Urinary bladder (tissue), 4 donors: ENCODE data around the gene FOXB2. TPM values are rescaled to one million over a fixed set of nuclear protein-coding genes. Genes with fewer than 3 reads are reported as not detected.
A peak's percentile ranks its signal among the peaks of the same experiment; 100 is the strongest.
"Not testable (repeated sequence)": the region's sequence is repeated elsewhere in the genome, so short reads cannot be mapped to it uniquely, and the experiment has no call there.

ENCODE experiments used
- DNase-seq: peaks from one replicate; pipeline ENCODE4 v3.0.0-alpha.2; 2015; ENCODE audit errors: extremely low spot score
- H3K27ac ChIP-seq: one replicate; pipeline ENCODE4 v1.5.1; 2013; ENCODE audit warnings: low read depth, mild to moderate bottlenecking, moderate library complexity
- H3K36me3 ChIP-seq: one replicate; pipeline ENCODE4 v1.6.1; 2013; ENCODE audit warnings: mild to moderate bottlenecking, moderate library complexity; ENCODE audit not compliant: insufficient read depth
- H3K4me1 ChIP-seq: one replicate; pipeline ENCODE4 v1.6.1; 2013; ENCODE audit warnings: mild to moderate bottlenecking, moderate library complexity; ENCODE audit not compliant: insufficient read depth
- H3K4me3 ChIP-seq: one replicate; pipeline ENCODE4 v1.5.1; 2013; ENCODE audit warnings: low read depth, low read length
- WGBS: extraction: QIAGEN DNeasy Blood & Tissue Kit; methylation state at CpG from one replicate; pipeline ENCODE4 v1.1.7; 2013; 5-methylcytosine and 5-hydroxymethylcytosine counted together
- polyA plus RNA-seq: library from polyadenylated mRNA; stranded (reverse); fragments of 200-250 nt; gene quantifications from one replicate; pipeline ENCODE4 v1.2.3, GENCODE V29; 2013
- total RNA-seq: library from RNA; depleted of rRNA; stranded (reverse); fragments of >200 nt; gene quantifications from one replicate; pipeline ENCODE4 v1.2.3, GENCODE V29; 2014
- donor health status: healthy with polysubstance abuse.
- donor health status: healthy.

FOXB2 gene
- not detected for total RNA-seq
- not detected for polyA plus RNA-seq

GRCh38 chr9:77019236-77019925, at the start of gene FOXB2:
FOXB2 (plus strand) TSS chr9:77019655; CDS start chr9:77019655, 0 bp downstream.
- WGBS, result 5% methylated on average over 51 of the region's 51 CpGs
- Histone ChIP-seq H3K4me3 (peak within 1 kb of the TSS; percentile 19), H3K27ac (no peak within 1 kb of the TSS), H3K36me3 (no peaks in the 10 kb centered on the region), H3K4me1 (peaks cover 3% of the 10 kb centered on the region)
- DNase-seq, result no peak

- no peak overlapping the region for H3K4me3 ChIP-seq
- no peak for DNase-seq
- no peaks in the 10 kb centered on the region for H3K36me3 ChIP-seq
- no peaks in the 10 kb centered on the region for H3K4me1 ChIP-seq
- no peak overlapping the region for H3K27ac ChIP-seq
- 73% methylated on average over 1 of the region's 1 CpG for WGBS
These were observed 49.7 kb upstream of the FOXB2 start for GRCh38 chr9:76969716-76970115.

GRCh38 chr9:76978831-76979230, 40.6 kb upstream of the FOXB2 start:
- not testable (repeated sequence) for DNase-seq, H3K27ac ChIP-seq, H3K4me1 ChIP-seq, H3K36me3 ChIP-seq, H3K4me3 ChIP-seq
- 87% methylated on average over 9 of the region's 9 CpGs for WGBS

GRCh38 chr9:76980566-76980965, 38.9 kb upstream of the FOXB2 start:
- no peak overlapping the region for H3K4me3 ChIP-seq
- H3K4me1 ChIP-seq, result no peaks in the 10 kb centered on the region
- WGBS, result 67% methylated on average over 1 of the region's 1 CpG
- H3K36me3 ChIP-seq, result no peaks in the 10 kb centered on the region
- DNase-seq, result no peak
- no peak overlapping the region for H3K27ac ChIP-seq

DNA sequence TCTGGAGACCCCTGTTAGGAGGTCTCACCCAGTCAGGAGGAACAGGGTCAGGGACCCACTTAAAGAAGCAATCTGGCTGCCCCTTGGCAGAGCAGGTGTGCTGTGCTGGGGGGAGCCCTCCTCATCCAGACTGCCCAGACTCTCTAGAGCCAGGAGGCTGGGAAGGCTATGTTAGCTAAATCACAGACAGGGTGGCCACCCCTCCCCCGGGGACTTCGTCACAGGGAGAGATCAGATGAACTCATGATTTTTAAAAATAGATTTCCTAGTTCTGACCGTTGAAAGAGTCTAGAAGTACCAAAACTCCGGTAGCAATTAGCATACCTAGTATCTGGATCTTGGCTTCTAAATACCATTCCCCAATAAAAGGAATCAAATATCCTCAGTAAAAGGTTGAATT, 35.0 kb upstream of the FOXB2 start:
- no peak for DNase-seq
- WGBS, result 50% methylated on average over 4 of the region's 4 CpGs
- no peak overlapping the region for H3K27ac ChIP-seq
- no peak overlapping the region for H3K4me3 ChIP-seq
- H3K36me3 ChIP-seq, result no peaks in the 10 kb centered on the region
- no peaks in the 10 kb centered on the region for H3K4me1 ChIP-seq

GRCh38 chr9:76985581-76985980, 33.9 kb upstream of the FOXB2 start:
- H3K36me3 ChIP-seq, result no peaks in the 10 kb centered on the region
- H3K4me1 ChIP-seq, result no peaks in the 10 kb centered on the region
- no peak overlapping the region for H3K27ac ChIP-seq
- 78% methylated on average over 5 of the region's 5 CpGs for WGBS
- no peak overlapping the region for H3K4me3 ChIP-seq
- no peak for DNase-seq

- no peak overlapping the region for H3K27ac ChIP-seq
- no peak for DNase-seq
- no peaks in the 10 kb centered on the region for H3K4me1 ChIP-seq
- H3K36me3 ChIP-seq, result no peaks in the 10 kb centered on the region
- H3K4me3 ChIP-seq, result no peak overlapping the region
- WGBS, result 58% methylated on average over 3 of the region's 3 CpGs
These were observed 31.8 kb upstream of the FOXB2 start for GRCh38 chr9:76987594-76988200.

- H3K4me1 ChIP-seq, result no peaks in the 10 kb centered on the region
- no peaks in the 10 kb centered on the region for H3K36me3 ChIP-seq
- H3K27ac ChIP-seq, result no peak overlapping the region
- no peak for DNase-seq
- H3K4me3 ChIP-seq, result no peak overlapping the region
- 30% methylated on average over 2 of the region's 2 CpGs for WGBS
These were observed 30.5 kb upstream of the FOXB2 start for GRCh38 chr9:76988941-76989340.

DNA sequence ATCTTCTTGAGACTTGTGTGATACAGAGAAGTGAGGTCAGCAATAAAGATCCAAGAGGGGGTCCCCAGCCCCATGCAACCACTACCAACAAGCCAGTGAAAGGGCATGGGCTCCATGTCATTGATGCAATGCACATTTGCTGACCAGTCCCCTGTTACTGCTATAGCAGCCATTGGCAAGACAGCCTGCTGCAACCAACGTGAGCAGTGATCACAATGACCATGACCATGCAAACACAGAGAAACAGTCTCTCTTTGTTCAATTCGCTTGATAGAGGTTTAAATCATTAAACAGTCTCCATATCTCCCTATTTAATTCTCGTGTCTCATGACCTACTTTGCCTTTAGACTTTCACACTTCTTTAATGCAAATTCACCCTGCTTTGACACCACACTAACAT, 30.0 kb upstream of the FOXB2 start:
- no peak overlapping the region for H3K27ac ChIP-seq
- H3K4me3 ChIP-seq, result no peak overlapping the region
- no peak for DNase-seq
- H3K4me1 ChIP-seq, result no peaks in the 10 kb centered on the region
- WGBS, result 54% methylated on average over 3 of the region's 3 CpGs
- no peaks in the 10 kb centered on the region for H3K36me3 ChIP-seq

GRCh38 chr9:76996700-76997099, 22.8 kb upstream of the FOXB2 start:
- no peak overlapping the region for H3K4me3 ChIP-seq
- H3K36me3 ChIP-seq, result no peaks in the 10 kb centered on the region
- no peaks in the 10 kb centered on the region for H3K4me1 ChIP-seq
- H3K27ac ChIP-seq, result no peak overlapping the region
- WGBS, result 15% methylated on average over 6 of the region's 6 CpGs
- DNase-seq, result no peak

GRCh38 chr9:76999261-76999660, 20.2 kb upstream of the FOXB2 start:
- Histone ChIP-seq H3K27ac (no peak overlapping the region), H3K36me3 (no peaks in the 10 kb centered on the region), H3K4me3 (no peak overlapping the region), H3K4me1 (no peaks in the 10 kb centered on the region)
- 93% methylated on average over 3 of the region's 3 CpGs for WGBS
- DNase-seq, result no peak

- H3K4me3 ChIP-seq, result no peak overlapping the region
- H3K36me3 ChIP-seq, result no peaks in the 10 kb centered on the region
- H3K4me1 ChIP-seq, result no peaks in the 10 kb centered on the region
- H3K27ac ChIP-seq, result no peak overlapping the region
- 91% methylated on average over 6 of the region's 6 CpGs for WGBS
- DNase-seq, result no peak
These were observed 19.1 kb upstream of the FOXB2 start for GRCh38 chr9:77000330-77000729.

DNA sequence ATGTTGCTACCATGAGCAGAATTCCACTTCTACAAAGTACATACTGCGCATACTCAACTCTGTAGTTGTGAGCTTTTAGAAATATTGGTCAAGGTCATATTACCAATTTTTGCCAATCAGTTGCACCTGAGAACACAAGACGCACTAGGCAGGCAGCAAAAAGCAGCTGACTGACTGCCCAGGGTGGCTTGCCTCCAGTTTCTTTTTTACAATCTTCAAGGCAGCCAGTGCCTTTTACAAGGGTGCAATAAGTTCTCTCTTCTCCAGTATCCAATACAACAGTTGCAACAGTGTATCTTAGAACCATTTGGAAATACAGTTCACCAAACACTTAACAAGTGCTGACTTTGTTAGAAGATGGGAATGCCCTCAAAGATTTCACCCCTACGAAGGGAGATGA, 16.1 kb upstream of the FOXB2 start:
- WGBS, result 91% methylated on average over 3 of the region's 3 CpGs

GRCh38 chr9:77005216-77005615, 14.2 kb upstream of the FOXB2 start:
- DNase-seq, result no peak
- 65% methylated on average over 4 of the region's 4 CpGs for WGBS
- Histone ChIP-seq H3K27ac (no peak overlapping the region), H3K4me1 (no peaks in the 10 kb centered on the region), H3K4me3 (no peak overlapping the region), H3K36me3 (no peaks in the 10 kb centered on the region)

More for the DNA sequence above, 16.1 kb upstream of the FOXB2 start:
- Histone ChIP-seq H3K27ac (no peak overlapping the region), H3K4me3 (no peak overlapping the region), H3K36me3 (no peaks in the 10 kb centered on the region), H3K4me1 (no peaks in the 10 kb centered on the region)
- DNase-seq, result no peak
